ENCODE results near the gene ZHX3.

The ZHX3 gene

DNA sequence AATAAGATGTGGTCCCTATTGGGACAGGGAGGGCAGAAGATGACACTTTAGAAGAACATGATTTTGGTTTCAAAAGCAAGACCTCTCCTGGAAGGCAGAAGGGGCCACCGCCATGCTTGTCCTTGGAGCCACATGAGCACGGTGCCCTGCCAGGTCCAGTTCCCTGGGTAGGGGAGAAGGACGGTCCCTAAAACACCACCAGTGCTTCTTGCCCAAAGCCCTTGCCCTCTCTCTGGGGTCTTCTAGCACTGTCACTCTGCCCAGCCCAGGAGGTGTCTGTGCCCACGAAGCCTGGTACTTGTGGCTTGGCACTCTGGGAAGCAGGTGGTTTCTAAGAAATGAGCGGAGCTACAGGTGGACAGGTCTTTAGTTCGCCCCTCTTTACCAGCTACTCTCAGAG is 134.1 kb downstream of the ZHX3 start:
- H3K36me3 ChIP-seq (ENCODE audit: insufficient read depth, low read length), result peaks cover 11% of the 10 kb centered on the region
- no peaks in the 10 kb centered on the region for H3K9me3 ChIP-seq (ENCODE audit: low read length)
- no peaks in the 10 kb centered on the region for H3K27me3 ChIP-seq (ENCODE audit: insufficient read depth, low read length)
- H3K4me1 ChIP-seq (ENCODE audit: insufficient read depth, low read length), result peaks cover 9% of the 10 kb centered on the region
- H2AFZ ChIP-seq (ENCODE audit: low read depth, low read length), result no peak overlapping the region
- no peak overlapping the region for H3K4me3 ChIP-seq (ENCODE audit: low read length)

DNA sequence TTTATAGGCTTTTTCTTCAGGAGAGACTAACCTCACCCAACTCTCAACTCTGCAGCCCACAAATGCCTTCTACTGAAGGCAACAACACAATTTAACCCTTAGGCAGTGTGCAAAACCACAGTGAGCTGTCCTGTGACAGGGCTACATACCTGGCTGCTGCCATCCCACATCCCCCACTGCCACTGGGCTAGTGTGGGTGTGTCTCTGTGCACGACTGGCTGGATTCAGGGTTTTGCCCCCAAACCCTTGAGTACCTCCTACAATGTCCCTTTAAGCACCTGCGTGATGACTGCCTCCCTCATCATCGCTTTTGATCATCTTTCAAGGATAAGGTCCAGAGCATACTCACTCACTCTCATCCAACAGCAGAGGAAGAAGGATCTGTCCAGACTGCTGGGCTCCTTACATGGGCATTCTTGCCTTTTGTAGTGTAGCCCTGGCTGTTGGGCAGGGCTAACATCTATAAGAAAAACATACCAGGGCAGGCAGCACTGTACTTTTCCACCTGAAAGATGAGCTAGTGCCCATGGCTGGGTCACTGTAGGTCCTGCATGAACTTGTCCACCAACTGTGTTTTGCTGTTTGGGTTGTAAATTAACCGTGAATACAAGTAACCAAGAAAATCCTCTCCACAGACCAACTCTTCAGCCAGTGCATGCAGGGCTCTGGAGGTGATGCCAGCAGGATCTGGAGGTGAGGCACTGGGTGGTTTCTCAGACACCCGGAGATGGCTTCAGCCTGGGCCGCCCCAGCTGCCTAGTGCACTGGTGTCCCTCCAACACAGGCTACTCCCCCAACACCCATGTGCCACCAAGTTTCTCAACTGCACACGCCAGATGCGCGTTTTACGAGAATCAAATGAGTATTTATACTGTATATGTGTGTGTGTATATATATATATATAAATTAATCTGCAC is 135.0 kb downstream of the ZHX3 start:
- peaks cover 18% of the 10 kb centered on the region for H3K36me3 ChIP-seq (ENCODE audit: insufficient read depth, low read length)

DNA sequence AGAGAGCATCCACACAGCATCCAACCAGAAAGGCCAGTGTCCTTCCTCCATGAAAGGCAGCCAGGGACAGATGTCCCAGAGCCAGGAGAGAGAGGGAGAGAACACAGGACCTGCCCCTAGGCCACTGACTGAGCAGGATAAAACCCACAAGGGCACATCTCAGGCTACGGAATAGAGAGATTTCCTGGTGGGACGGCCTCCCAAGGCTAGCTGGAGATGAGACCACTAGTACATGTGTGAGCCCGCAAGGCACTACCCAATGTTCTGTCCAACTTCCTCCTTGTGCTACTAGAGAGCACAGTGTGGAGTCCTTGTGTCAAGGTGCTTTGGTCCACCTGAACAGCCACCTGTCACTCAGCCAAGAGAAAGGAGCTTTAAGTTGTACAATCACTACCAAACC is 136.0 kb downstream of the ZHX3 start:
- Histone ChIP-seq H3K4me1 (ENCODE audit: insufficient read depth, low read length) (peaks cover 20% of the 10 kb centered on the region), H3K9me3 (ENCODE audit: low read length) (no peaks in the 10 kb centered on the region), H3K4me3 (ENCODE audit: low read length) (no peak overlapping the region), H2AFZ (ENCODE audit: low read depth, low read length) (no peak overlapping the region), H3K27me3 (ENCODE audit: insufficient read depth, low read length) (no peaks in the 10 kb centered on the region), H3K36me3 (ENCODE audit: insufficient read depth, low read length) (peaks cover 28% of the 10 kb centered on the region)

More for the DNA sequence above, 135.0 kb downstream of the ZHX3 start:
- H2AFZ ChIP-seq (ENCODE audit: low read depth, low read length), result no peak overlapping the region
- H3K9me3 ChIP-seq (ENCODE audit: low read length), result no peaks in the 10 kb centered on the region
- H3K4me1 ChIP-seq (ENCODE audit: insufficient read depth, low read length), result peaks cover 16% of the 10 kb centered on the region
- H3K27me3 ChIP-seq (ENCODE audit: insufficient read depth, low read length), result no peaks in the 10 kb centered on the region
- H3K4me3 ChIP-seq (ENCODE audit: low read length), result no peak overlapping the region

DNA sequence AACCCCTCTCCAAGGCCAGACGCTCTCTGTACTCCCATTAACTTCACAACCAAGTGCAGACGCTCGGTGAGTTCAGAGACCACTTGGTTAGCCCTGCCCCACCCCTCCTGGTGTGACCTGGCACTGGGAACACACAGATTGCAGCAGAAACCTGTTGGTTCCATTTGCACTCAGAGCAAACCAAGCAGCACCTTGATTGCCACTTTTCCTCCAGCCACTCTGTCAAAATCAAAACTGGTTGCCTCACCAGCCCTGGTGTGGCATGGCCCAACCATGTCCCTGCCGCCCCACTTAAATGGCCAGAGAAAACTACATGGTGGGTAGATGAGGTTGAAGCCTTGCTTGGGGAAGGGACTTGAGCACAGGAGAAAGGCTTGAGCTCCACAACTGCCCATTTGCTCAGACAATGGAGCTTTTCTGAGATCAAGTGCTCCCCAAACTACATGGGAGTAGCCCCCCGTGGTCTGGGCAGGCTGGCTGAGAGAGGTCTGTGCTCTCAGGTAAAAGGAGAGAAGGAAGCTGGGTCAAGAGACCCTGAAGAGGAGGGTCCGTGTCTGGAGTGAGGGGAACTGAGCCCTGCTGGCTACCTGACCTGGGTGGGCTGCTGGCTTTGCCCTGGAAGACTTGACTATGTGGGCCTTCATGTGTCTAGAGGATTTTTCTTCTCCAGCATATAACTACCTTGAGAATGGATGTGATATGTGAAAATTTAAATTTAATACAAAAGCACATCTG is 136.8 kb downstream of the ZHX3 start:
- Histone ChIP-seq H3K9me3 (ENCODE audit: low read length) (no peaks in the 10 kb centered on the region), H2AFZ (ENCODE audit: low read depth, low read length) (no peak overlapping the region), H3K36me3 (ENCODE audit: insufficient read depth, low read length) (peaks cover 36% of the 10 kb centered on the region), H3K4me3 (ENCODE audit: low read length) (no peak overlapping the region), H3K27me3 (ENCODE audit: insufficient read depth, low read length) (no peaks in the 10 kb centered on the region), H3K4me1 (ENCODE audit: insufficient read depth, low read length) (peaks cover 20% of the 10 kb centered on the region)

DNA sequence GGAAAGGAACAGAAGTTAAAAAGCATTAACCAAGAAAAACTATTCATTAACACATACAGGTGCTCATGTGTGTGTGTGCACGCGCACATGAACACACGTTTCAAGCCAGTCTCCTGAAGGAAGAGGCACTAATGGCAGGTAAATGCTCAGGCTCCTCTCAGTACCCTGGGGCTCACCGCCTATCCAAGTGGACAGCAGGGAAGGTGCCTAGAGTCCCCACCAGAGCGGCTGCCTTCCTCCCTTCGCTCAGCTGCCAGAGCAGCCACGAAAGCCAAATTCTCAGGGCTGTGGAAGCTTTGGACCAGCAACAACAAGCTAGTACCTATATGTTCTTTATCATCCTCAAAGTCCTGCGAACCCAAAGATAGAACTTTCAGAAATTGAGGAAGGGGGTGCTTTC is 137.6 kb downstream of the ZHX3 start:
- H3K4me1 ChIP-seq (ENCODE audit: insufficient read depth, low read length), result peaks cover 20% of the 10 kb centered on the region
- no peak overlapping the region for H3K4me3 ChIP-seq (ENCODE audit: low read length)
- no peaks in the 10 kb centered on the region for H3K27me3 ChIP-seq (ENCODE audit: insufficient read depth, low read length)
- peaks cover 43% of the 10 kb centered on the region for H3K36me3 ChIP-seq (ENCODE audit: insufficient read depth, low read length)
- no peaks in the 10 kb centered on the region for H3K9me3 ChIP-seq (ENCODE audit: low read length)
- H2AFZ ChIP-seq (ENCODE audit: low read depth, low read length), result no peak overlapping the region

DNA sequence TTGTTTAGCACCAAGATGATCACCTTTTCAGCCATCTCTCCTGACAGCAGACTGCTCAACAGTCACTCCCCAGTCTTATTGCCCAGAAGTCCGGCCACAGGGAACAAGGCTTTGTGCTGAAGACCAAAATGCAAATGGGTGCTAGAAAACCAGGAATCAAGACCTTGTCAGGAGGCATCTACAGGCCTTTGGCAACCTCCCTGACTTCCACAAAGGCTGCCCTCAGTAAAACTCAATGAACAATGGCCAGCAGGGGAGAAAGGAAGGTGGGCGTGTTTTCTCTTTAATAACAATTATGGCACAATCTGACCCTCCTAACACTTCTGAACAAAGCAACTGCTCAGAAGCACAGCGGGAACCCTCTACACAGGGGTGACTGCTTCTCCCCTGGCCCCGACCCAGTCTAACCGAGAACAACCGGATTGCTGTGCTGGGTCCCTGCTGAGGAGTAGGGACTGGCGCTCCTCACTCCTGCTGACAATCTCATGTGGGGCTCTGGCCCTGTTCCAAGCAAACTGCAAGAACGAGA is 138.6 kb downstream of the ZHX3 start:
- H3K9me3 ChIP-seq (ENCODE audit: low read length), result no peaks in the 10 kb centered on the region
- peaks cover 20% of the 10 kb centered on the region for H3K4me1 ChIP-seq (ENCODE audit: insufficient read depth, low read length)
- H3K36me3 ChIP-seq (ENCODE audit: insufficient read depth, low read length), result peaks cover 53% of the 10 kb centered on the region

DNA sequence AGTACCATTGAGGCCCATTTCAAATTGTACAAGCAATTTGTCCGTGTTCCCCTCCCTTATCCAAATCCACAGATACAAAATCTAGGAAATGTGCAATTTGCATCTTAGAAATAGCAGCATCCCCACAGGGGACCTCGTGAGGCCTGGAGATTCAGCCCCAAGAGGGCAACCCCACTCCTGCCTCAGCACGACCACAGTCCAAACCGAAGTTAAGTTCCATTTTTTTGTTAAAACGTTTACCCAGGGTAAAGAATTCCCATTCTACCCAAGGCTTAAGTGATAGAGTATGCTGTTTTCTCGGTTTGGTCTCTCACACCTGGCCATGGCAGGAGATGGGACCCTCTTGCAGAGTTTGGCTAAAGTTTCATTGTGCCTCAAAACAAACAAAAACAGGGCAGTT is 139.0 kb downstream of the ZHX3 start:
- H3K4me1 ChIP-seq (ENCODE audit: insufficient read depth, low read length), result peaks cover 20% of the 10 kb centered on the region
- H3K27me3 ChIP-seq (ENCODE audit: insufficient read depth, low read length), result no peaks in the 10 kb centered on the region
- H3K36me3 ChIP-seq (ENCODE audit: insufficient read depth, low read length), result peaks cover 58% of the 10 kb centered on the region
- no peak overlapping the region for H3K4me3 ChIP-seq (ENCODE audit: low read length)
- H3K9me3 ChIP-seq (ENCODE audit: low read length), result no peaks in the 10 kb centered on the region
- H2AFZ ChIP-seq (ENCODE audit: low read depth, low read length), result no peak overlapping the region

More for the DNA sequence above, 138.6 kb downstream of the ZHX3 start:
- Histone ChIP-seq H2AFZ (ENCODE audit: low read depth, low read length) (no peak overlapping the region), H3K27me3 (ENCODE audit: insufficient read depth, low read length) (no peaks in the 10 kb centered on the region), H3K4me3 (ENCODE audit: low read length) (no peak overlapping the region)

DNA sequence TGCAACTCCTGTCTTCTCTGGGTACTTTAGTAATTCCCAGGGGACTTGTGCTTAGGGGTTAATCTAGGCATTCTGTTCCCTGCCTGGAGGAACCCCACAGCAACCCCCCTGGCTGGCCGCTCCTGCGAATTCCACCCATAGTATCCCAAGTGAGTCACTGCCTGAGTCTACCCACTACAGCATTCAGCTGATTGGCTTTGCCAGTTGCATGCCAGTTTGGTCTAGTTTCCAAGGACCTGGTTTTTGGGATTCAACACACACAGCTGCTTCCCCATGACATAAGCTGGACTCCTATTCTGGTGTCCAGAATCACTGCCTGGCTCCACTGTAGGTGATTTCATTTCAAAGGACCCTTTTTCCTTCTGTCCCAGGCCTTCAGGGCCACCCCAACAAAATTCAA is 139.9 kb downstream of the ZHX3 start:
- Histone ChIP-seq H3K27me3 (ENCODE audit: insufficient read depth, low read length) (no peaks in the 10 kb centered on the region), H3K36me3 (ENCODE audit: insufficient read depth, low read length) (peaks cover 64% of the 10 kb centered on the region), H3K4me3 (ENCODE audit: low read length) (no peak overlapping the region), H2AFZ (ENCODE audit: low read depth, low read length) (no peak overlapping the region), H3K9me3 (ENCODE audit: low read length) (no peaks in the 10 kb centered on the region), H3K4me1 (ENCODE audit: insufficient read depth, low read length) (peaks cover 20% of the 10 kb centered on the region)

DNA sequence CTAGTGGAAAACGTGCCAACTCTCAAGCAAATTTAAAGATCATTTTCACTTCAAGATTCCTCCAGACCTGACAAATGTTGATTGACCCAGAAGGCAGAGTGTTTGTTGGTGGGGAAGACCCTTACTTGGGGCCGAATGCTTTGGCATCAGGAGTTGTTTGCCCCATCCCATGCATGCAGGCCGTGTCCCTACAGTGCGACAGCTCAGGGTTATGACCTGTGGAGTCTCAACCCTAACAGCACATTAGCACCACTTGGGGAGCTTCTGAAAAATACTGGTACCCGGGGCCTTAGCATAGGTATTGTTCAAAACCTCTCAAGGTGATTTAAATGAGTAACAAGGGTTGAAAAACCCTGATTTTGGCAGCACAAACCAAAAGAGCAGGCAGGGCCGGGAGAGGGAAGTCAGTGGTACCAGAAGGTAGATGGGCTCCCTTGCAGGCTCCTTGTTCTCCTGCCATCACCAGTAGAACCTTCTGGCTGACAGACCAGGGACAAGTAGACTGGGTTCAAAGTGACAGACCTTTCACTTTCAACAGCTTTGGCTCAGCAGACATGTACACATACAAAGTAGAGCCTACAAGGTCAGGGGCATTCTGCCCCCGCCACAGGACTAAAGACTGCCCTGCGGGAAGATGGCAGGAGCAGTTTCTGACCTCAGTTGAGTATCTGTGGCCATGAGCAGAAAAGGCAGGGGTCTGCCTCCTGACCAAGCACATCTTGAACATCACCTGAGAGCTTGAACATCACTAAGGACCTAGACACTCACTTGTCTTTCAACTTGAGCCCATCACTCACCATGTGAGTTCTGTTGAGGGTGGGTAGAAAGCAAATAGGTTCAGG is 140.6 kb downstream of the ZHX3 start:
- Histone ChIP-seq H3K36me3 (ENCODE audit: insufficient read depth, low read length) (peaks cover 69% of the 10 kb centered on the region), H3K4me3 (ENCODE audit: low read length) (no peak overlapping the region), H3K4me1 (ENCODE audit: insufficient read depth, low read length) (peaks cover 20% of the 10 kb centered on the region), H3K27me3 (ENCODE audit: insufficient read depth, low read length) (no peaks in the 10 kb centered on the region), H2AFZ (ENCODE audit: low read depth, low read length) (no peak overlapping the region), H3K9me3 (ENCODE audit: low read length) (no peaks in the 10 kb centered on the region)

DNA sequence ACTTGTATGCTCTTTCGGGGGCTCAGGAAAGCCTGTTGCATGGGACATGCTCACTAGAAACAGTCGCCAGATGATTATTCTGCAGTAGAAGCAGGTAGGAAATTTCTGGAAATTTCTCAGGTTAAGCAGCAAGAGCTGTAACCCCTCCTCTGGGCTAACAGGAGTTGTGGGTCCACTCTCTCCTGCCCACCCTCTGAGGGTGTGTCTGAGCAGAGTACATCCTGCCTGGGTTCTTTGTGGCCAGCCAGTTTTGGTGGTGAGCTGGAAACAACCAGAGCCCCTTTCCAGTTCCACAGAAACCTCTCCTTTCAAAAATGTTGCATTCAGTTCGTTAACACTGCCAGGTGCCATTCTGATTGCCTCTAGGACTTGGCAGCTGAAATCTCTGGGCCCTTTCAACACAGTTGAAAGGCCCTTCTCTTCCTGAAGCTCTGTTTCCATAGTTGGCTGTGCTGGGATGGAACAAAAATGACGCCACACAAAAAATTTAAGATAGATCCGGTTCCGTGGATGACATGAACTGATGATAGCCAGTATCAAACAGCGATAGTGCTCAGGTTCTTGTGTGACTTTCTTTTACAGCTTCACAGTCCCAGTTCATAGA is 141.7 kb downstream of the ZHX3 start:
- Histone ChIP-seq H2AFZ (ENCODE audit: low read depth, low read length) (no peak overlapping the region), H3K36me3 (ENCODE audit: insufficient read depth, low read length) (peaks cover 77% of the 10 kb centered on the region), H3K9me3 (ENCODE audit: low read length) (no peaks in the 10 kb centered on the region), H3K4me3 (ENCODE audit: low read length) (no peak overlapping the region), H3K4me1 (ENCODE audit: insufficient read depth, low read length) (peaks cover 20% of the 10 kb centered on the region), H3K27me3 (ENCODE audit: insufficient read depth, low read length) (no peaks in the 10 kb centered on the region)

DNA sequence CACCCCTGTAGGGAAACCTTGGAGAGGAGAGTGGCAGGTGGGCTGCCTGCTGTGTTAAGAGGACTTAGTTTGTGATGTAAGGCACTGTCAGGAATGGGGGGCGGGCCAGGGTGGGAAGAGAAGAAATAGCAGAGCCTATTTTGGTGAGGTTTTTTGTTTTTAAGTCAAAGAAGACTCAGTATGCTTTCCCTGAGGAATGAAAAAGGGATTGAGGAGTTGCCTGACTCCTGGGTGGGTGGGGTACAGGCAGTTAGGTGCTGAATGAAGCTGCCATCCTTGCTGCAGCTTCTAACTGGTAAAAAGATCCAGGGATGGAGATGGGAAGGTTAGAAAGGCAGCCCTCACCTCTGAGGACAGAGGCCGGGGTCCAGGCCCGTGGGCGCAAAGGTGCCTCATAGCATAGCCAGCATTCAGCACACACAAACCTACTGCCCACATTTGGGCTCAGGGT is 142.3 kb downstream of the ZHX3 start:
- H3K4me1 ChIP-seq (ENCODE audit: insufficient read depth, low read length), result peaks cover 20% of the 10 kb centered on the region
- H3K36me3 ChIP-seq (ENCODE audit: insufficient read depth, low read length), result peaks cover 83% of the 10 kb centered on the region
- H3K4me3 ChIP-seq (ENCODE audit: low read length), result no peak overlapping the region
- no peaks in the 10 kb centered on the region for H3K9me3 ChIP-seq (ENCODE audit: low read length)
- no peaks in the 10 kb centered on the region for H3K27me3 ChIP-seq (ENCODE audit: insufficient read depth, low read length)
- H2AFZ ChIP-seq (ENCODE audit: low read depth, low read length), result no peak overlapping the region

DNA sequence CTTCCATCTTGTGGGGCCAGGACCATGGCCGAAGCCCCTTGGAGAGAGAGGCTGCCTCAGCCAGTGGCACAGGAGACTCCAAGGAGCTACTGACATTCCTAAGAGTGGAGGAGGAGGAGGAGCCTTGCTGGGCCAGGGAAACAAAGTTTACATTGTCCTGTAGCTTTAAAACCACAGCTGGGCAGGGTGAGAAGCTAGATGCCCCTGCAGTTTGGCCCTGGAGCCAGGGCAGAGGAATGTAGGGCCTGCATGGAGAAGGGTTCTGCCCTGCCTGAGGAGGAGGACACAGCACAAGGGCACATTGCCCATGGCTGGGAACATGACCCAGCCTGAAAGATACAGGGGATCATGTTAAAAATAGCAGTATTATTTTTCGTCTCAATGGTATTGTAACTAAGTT is 142.7 kb downstream of the ZHX3 start:
- Histone ChIP-seq H3K4me1 (ENCODE audit: insufficient read depth, low read length) (peaks cover 20% of the 10 kb centered on the region), H3K9me3 (ENCODE audit: low read length) (no peaks in the 10 kb centered on the region), H3K27me3 (ENCODE audit: insufficient read depth, low read length) (no peaks in the 10 kb centered on the region), H2AFZ (ENCODE audit: low read depth, low read length) (no peak overlapping the region), H3K4me3 (ENCODE audit: low read length) (no peak overlapping the region), H3K36me3 (ENCODE audit: insufficient read depth, low read length) (peaks cover 88% of the 10 kb centered on the region)

Data from neuron (in vitro differentiated cells).